ENCODE measurements around the gene SLC25A19.

Gene SLC25A19

DNA sequence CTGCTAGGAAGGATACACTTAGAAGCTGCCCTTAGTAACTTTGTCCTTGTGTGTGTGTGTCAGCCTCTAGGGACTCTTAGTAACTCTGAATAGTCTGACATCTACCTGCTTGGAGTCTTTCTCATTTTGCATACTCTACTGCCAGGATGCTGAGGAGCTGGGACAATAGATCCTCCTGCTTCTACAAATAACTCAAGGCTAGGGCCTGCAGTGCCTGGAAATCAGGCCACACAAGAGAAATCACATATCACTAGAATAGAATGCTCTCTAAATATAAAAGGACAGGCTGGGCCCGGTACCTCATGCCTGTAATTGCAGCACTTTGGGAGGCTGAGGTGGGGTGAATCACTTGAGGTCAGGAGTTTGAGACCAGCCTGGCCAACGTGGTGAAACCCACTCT lies 38.5 kb upstream of the SLC25A19 start:
- Histone ChIP-seq H3K27me3 (ENCODE audit: control insufficient read depth, insufficient read depth, low read length) (no peaks in the 10 kb centered on the region), H3K4me2 (ENCODE audit: low read length) (no peak overlapping the region), H2AFZ (no peak overlapping the region), H3K4me3 (ENCODE audit: low read depth, low read length) (no peak overlapping the region), H3K4me1 (peaks cover 8% of the 10 kb centered on the region), H3K9ac (no peak overlapping the region), H3K79me2 (peaks cover 45% of the 10 kb centered on the region), H3K27ac (no peak overlapping the region), H3K36me3 (ENCODE audit: control insufficient read depth, insufficient read depth, low read length) (no peaks in the 10 kb centered on the region), H3K9me3 (ENCODE audit: control insufficient read depth, low read length) (no peaks in the 10 kb centered on the region)
- no peak for TF ChIP-seq CTCF (IDR thresholded peaks at IDR 0.05)

- H3K27ac ChIP-seq, result peak overlapping the region; percentile 43
- no peaks in the 10 kb centered on the region for H3K36me3 ChIP-seq (ENCODE audit: control insufficient read depth, insufficient read depth, low read length)
- H3K9me3 ChIP-seq (ENCODE audit: control insufficient read depth, low read length), result no peaks in the 10 kb centered on the region
- no peak overlapping the region for H2AFZ ChIP-seq
- peaks cover 45% of the 10 kb centered on the region for H3K79me2 ChIP-seq
- no peak for TF ChIP-seq CTCF (IDR thresholded peaks at IDR 0.05)
- H3K27me3 ChIP-seq (ENCODE audit: control insufficient read depth, insufficient read depth, low read length), result no peaks in the 10 kb centered on the region
- peaks cover 8% of the 10 kb centered on the region for H3K4me1 ChIP-seq
- peak overlapping the region; percentile 28 for H3K4me2 ChIP-seq (ENCODE audit: low read length)
- H3K4me3 ChIP-seq (ENCODE audit: low read depth, low read length), result no peak overlapping the region
- no peak overlapping the region for H3K9ac ChIP-seq
These were observed 37.1 kb upstream of the SLC25A19 start for GRCh38 chr17:75326226-75326848.

DNA sequence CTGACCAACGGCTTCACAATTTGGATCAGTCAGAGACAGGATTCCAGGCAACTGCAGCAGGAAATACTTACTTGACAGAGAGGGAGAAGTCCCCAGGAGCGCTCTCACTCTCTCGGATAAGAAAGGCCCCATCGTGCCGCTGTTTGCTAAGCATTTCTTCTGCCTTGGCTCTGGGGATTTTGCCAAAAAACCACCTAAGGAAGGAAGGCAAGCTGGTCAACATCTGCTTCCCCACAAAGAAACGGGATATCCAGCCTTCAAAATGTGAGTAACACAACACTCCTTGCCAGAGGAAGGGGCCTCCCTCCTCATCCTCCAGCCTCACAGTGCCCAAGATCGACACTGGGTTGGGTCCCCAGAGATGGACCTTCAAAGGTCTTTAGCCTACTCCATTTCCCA lies 36.6 kb upstream of the SLC25A19 start:
- no peak for TF ChIP-seq CTCF (IDR thresholded peaks at IDR 0.05)
- peaks cover 8% of the 10 kb centered on the region for H3K4me1 ChIP-seq
- no peaks in the 10 kb centered on the region for H3K27me3 ChIP-seq (ENCODE audit: control insufficient read depth, insufficient read depth, low read length)
- H3K9me3 ChIP-seq (ENCODE audit: control insufficient read depth, low read length), result no peaks in the 10 kb centered on the region
- H3K4me2 ChIP-seq (ENCODE audit: low read length), result peak overlapping the region; percentile 28
- H2AFZ ChIP-seq, result no peak overlapping the region
- no peak overlapping the region for H3K9ac ChIP-seq
- peaks cover 42% of the 10 kb centered on the region for H3K79me2 ChIP-seq
- no peaks in the 10 kb centered on the region for H3K36me3 ChIP-seq (ENCODE audit: control insufficient read depth, insufficient read depth, low read length)
- H3K4me3 ChIP-seq (ENCODE audit: low read depth, low read length), result no peak overlapping the region
- peak overlapping the region; percentile 43 for H3K27ac ChIP-seq

DNA sequence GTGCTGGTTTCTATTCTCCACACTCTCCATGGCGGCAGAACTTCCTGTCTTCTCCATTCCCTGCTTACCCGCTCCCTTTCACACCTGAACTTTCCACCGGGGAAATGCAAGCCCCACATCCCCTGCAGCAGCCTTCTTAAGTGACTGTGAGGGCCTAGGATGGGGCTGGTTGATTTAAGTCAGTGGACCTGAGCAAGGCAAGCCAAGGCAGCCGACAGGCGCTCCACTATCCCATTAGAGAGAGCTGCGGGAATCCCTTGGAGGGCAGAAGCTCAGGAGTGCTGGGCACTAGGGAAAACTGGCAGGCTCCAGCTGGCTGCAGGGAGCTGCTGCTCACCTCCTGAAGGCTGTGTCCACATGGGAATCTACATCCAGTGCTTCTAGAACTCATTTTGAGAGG lies 36.1 kb upstream of the SLC25A19 start:
- H2AFZ ChIP-seq, result no peak overlapping the region
- H3K4me3 ChIP-seq (ENCODE audit: low read depth, low read length), result no peak overlapping the region
- peaks cover 8% of the 10 kb centered on the region for H3K4me1 ChIP-seq
- H3K36me3 ChIP-seq (ENCODE audit: control insufficient read depth, insufficient read depth, low read length), result no peaks in the 10 kb centered on the region
- H3K27me3 ChIP-seq (ENCODE audit: control insufficient read depth, insufficient read depth, low read length), result no peaks in the 10 kb centered on the region
- peaks cover 38% of the 10 kb centered on the region for H3K79me2 ChIP-seq
- peak overlapping the region; percentile 43 for H3K27ac ChIP-seq
- H3K9ac ChIP-seq, result no peak overlapping the region
- no peak for TF ChIP-seq CTCF (IDR thresholded peaks at IDR 0.05)
- H3K4me2 ChIP-seq (ENCODE audit: low read length), result no peak overlapping the region
- H3K9me3 ChIP-seq (ENCODE audit: control insufficient read depth, low read length), result no peaks in the 10 kb centered on the region

DNA sequence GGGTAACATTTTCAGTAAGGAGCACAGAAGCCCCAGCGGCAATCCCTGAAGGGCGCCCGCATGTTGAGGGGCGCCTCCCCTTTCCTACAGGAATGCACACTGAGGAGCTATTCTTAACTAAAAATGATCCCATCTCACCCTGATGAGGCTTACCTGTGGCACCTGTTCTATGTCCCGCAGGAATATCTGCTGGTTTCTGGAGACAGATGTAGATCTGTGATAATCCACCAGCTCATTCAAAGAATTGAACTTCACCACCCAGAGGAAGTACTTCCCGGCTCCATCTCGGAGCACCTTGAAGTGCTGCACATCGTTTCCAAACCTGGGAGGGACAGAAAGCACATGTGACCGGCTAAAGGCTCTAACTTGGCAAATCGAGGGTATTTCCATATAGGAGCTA lies 32.3 kb upstream of the SLC25A19 start:
- Histone ChIP-seq H2AFZ (no peak overlapping the region), H3K4me2 (ENCODE audit: low read length) (no peak overlapping the region), H3K4me1 (peaks cover 8% of the 10 kb centered on the region), H3K9me3 (ENCODE audit: control insufficient read depth, low read length) (no peaks in the 10 kb centered on the region), H3K9ac (no peak overlapping the region), H3K27ac (no peak overlapping the region), H3K27me3 (ENCODE audit: control insufficient read depth, insufficient read depth, low read length) (no peaks in the 10 kb centered on the region), H3K36me3 (ENCODE audit: control insufficient read depth, insufficient read depth, low read length) (no peaks in the 10 kb centered on the region), H3K4me3 (ENCODE audit: low read depth, low read length) (no peak overlapping the region), H3K79me2 (peaks cover 15% of the 10 kb centered on the region)
- TF ChIP-seq CTCF (IDR thresholded peaks at IDR 0.05), result no peak

Data from parathyroid adenoma (tissue), 2 donors.